GM18951 (cell line): ENCODE results near the gene RABEP2.
"Not testable (repeated sequence)": the region's sequence is repeated elsewhere in the genome, so short reads cannot be mapped to it uniquely, and the experiment has no call there.

Experiments used
- POLR2A ChIP-seq: IDR thresholded peaks from 4 replicates; pipeline ENCODE4 v1.6.1; 2011; ENCODE audit warnings: mild to moderate bottlenecking; ENCODE audit not compliant: insufficient read length, insufficient read depth; ENCODE audit errors: extremely low read depth
- in situ Hi-C: fragments of 300-500 bp; cut with MboI; formaldehyde crosslinking; loops from one replicate; pipeline ENCODE4 v1.12.0; 2022; ENCODE audit warnings: low sequenced_read_pairs, mixed read lengths, inconsistent platforms; ENCODE audit not compliant: unreplicated experiment

The RABEP2 gene

GRCh38 chr16:28875134-28876018 lies 49.7 kb downstream of the RABEP2 start:
- in situ Hi-C loops: no loop called here
- TF ChIP-seq POLR2A: no peak

- no peak for TF ChIP-seq POLR2A
- in situ Hi-C loops: no loop called here
These were observed 50.6 kb downstream of the RABEP2 start for GRCh38 chr16:28874406-28874805.

GRCh38 chr16:28873543-28874201 lies 51.4 kb downstream of the RABEP2 start:
- in situ Hi-C loops: no loop called here
- no peak for TF ChIP-seq POLR2A

GRCh38 chr16:28872952-28873351 lies 52.1 kb downstream of the RABEP2 start:
- no peak for TF ChIP-seq POLR2A
- in situ Hi-C loops: no loop called here

- TF ChIP-seq POLR2A: no peak
- in situ Hi-C loops: no loop called here
These were observed 55.8 kb downstream of the RABEP2 start for GRCh38 chr16:28869201-28869600.

- in situ Hi-C loops: not testable (repeated sequence)
These were observed 57.4 kb downstream of the RABEP2 start for GRCh38 chr16:28867646-28868045.

- in situ Hi-C loops: no loop called here
- no peak for TF ChIP-seq POLR2A
These were observed 57.8 kb downstream of the RABEP2 start for GRCh38 chr16:28867241-28867640.

GRCh38 chr16:28866454-28866804 lies 58.6 kb downstream of the RABEP2 start:
- in situ Hi-C loops: no loop called here
- no peak for TF ChIP-seq POLR2A

- in situ Hi-C loops: no loop called here
- TF ChIP-seq POLR2A: no peak
These were observed 59.1 kb downstream of the RABEP2 start for GRCh38 chr16:28865722-28866453.

- in situ Hi-C loops: no loop called here
- no peak for TF ChIP-seq POLR2A
These were observed 59.9 kb downstream of the RABEP2 start for GRCh38 chr16:28865001-28865688.

GRCh38 chr16:28863929-28864793 lies 60.9 kb downstream of the RABEP2 start:
- in situ Hi-C loops: no loop called here
- TF ChIP-seq POLR2A: no peak

GRCh38 chr16:28859326-28859725 lies 65.7 kb downstream of the RABEP2 start:
- TF ChIP-seq POLR2A: no peak
- in situ Hi-C loops: no loop called here
